Measurements from ENCODE around the gene SGMS1.

- TF ChIP-seq CTCF (IDR thresholded peaks at IDR 0.05; ENCODE audit: insufficient read depth, low read length, poor library complexity, severe bottlenecking), result no peak
- no peak for TF ChIP-seq EZH2phosphoT487 (conservative IDR thresholded peaks at IDR 0.05; ENCODE audit: low read length)
Observed at GRCh38 chr10:50635286-50635685, 11.5 kb upstream of the SGMS1 start.
